Measurements from ENCODE around the gene SESTD1. TPM values are rescaled to one million over a fixed set of nuclear protein-coding genes. Genes with fewer than 3 reads are reported as not detected.
"Not testable (repeated sequence)": the region's sequence is repeated elsewhere in the genome, so short reads cannot be mapped to it uniquely, and the experiment has no call there.

SESTD1 gene
- total and polyA plus RNA-seq, 2 experiments from 2014 or later = 12.6 to 21.6 TPM

DNA sequence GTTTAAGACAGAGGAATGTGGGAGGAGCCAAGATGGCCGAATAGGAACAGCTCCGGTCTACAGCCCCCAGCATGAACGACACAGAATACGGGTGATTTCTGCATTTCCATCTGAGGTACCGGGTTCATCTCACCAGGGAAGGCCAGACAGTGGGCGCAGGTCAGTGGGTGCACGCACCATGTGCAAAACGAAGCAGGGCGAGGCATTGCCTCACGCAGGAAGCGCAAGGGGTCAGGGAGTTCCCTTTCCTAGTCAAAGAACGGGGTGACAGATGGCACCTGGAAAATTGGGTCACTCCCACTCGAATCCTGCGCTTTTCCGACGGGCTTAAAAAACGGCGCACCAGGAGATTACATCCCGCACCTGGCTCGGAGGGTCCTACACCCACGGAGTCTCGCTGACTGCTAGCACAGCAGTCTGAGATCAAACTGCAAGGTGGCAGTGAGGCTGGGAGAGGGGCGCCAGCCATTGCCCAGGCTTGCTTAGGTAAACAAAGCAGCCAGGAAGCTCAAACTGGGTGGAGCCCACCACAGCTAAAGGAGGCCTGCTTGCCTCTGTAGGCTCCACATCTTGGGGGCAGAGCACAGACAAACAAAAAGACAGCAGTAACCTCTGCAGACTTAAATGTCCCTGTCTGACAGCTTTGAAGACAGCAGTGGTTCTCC is 68.6 kb downstream of the SESTD1 start:
- not testable (repeated sequence) for H3K27ac Mint-ChIP-seq; H3K4me1 Mint-ChIP-seq; H3K4me2 ChIP-seq; H3F3A ChIP-seq (replicated peaks; ENCODE audit: low read depth); H3K4me1 ChIP-seq (ENCODE audit: insufficient read depth); H3K4me3 ChIP-seq; H3K27me3 ChIP-seq (ENCODE audit: insufficient read depth); DNase-seq (ENCODE audit: low spot score); H3K4me3 Mint-ChIP-seq; H4K20me1 ChIP-seq (replicated peaks; ENCODE audit: insufficient read depth); ATAC-seq; H3K27me3 Mint-ChIP-seq (ENCODE audit: insufficient read depth, low read depth, poor library complexity); H3K36me3 ChIP-seq (ENCODE audit: insufficient read depth); H2AFZ ChIP-seq; H3K27ac ChIP-seq (ENCODE audit: low read depth)
- Histone ChIP-seq H3K9me2 (ENCODE audit: insufficient read depth) (peaks cover 14% of the 10 kb centered on the region; the same call in 1 of the 2 replicates), H3K79me2 (replicated peaks; ENCODE audit: insufficient read depth) (peaks cover 59% of the 10 kb centered on the region)
- H3K9me3 Mint-ChIP-seq = peaks cover 59% of the 10 kb centered on the region
- H3K36me3 Mint-ChIP-seq (ENCODE audit: low read depth) = peaks cover 67% of the 10 kb centered on the region

- Histone ChIP-seq H3K4me2 (no peak overlapping the region), H3K36me3 (ENCODE audit: insufficient read depth) (peaks cover 4% of the 10 kb centered on the region), H2AFZ (no peak overlapping the region), H3K9me2 (ENCODE audit: insufficient read depth) (peaks cover 14% of the 10 kb centered on the region; the same call in 1 of the 2 replicates), H3K4me1 (ENCODE audit: insufficient read depth) (no peaks in the 10 kb centered on the region), H3F3A (replicated peaks; ENCODE audit: low read depth) (no peaks in the 10 kb centered on the region), H3K4me3 (no peak overlapping the region), H3K27ac (ENCODE audit: low read depth) (no peak overlapping the region), H3K79me2 (replicated peaks; ENCODE audit: insufficient read depth) (peaks cover 55% of the 10 kb centered on the region), H4K20me1 (replicated peaks; ENCODE audit: insufficient read depth) (no peaks in the 10 kb centered on the region), H3K27me3 (ENCODE audit: insufficient read depth) (no peaks in the 10 kb centered on the region)
- DNase-seq (ENCODE audit: low spot score) (no peak), ATAC-seq (no peak)
- Mint-ChIP-seq H3K27ac (no peak overlapping the region), H3K27me3 (ENCODE audit: insufficient read depth, low read depth, poor library complexity) (peaks cover 2% of the 10 kb centered on the region), H3K36me3 (ENCODE audit: low read depth) (peaks cover 70% of the 10 kb centered on the region), H3K9me3 (peaks cover 56% of the 10 kb centered on the region), H3K4me1 (peaks cover 3% of the 10 kb centered on the region; the same call in 1 of the 3 replicates), H3K4me3 (no peak overlapping the region)
- TF ChIP-seq NANOG (IDR thresholded peaks at IDR 0.05; ENCODE audit: borderline replicate concordance) = no peak
- no peak for TF ChIP-seq CREB1 (CRISPR knock-in tag; IDR thresholded peaks at IDR 0.05; ENCODE audit: low read depth)
- TF ChIP-seq STAT1 (IDR thresholded peaks at IDR 0.05; ENCODE audit: unreplicated experiment) = no peak
- TF ChIP-seq POLR2AphosphoS5 (IDR thresholded peaks at IDR 0.05; ENCODE audit: low read depth) = no peak
- TF ChIP-seq ZNF114 (CRISPR knock-in tag; IDR thresholded peaks at IDR 0.05) = no peak
- TF ChIP-seq EZH2phosphoT487 (IDR thresholded peaks at IDR 0.05; ENCODE audit: unreplicated experiment) = no peak
- TF ChIP-seq REST (IDR thresholded peaks at IDR 0.05; ENCODE audit: unreplicated experiment) = no peak
- TF ChIP-seq, protein P1, sequence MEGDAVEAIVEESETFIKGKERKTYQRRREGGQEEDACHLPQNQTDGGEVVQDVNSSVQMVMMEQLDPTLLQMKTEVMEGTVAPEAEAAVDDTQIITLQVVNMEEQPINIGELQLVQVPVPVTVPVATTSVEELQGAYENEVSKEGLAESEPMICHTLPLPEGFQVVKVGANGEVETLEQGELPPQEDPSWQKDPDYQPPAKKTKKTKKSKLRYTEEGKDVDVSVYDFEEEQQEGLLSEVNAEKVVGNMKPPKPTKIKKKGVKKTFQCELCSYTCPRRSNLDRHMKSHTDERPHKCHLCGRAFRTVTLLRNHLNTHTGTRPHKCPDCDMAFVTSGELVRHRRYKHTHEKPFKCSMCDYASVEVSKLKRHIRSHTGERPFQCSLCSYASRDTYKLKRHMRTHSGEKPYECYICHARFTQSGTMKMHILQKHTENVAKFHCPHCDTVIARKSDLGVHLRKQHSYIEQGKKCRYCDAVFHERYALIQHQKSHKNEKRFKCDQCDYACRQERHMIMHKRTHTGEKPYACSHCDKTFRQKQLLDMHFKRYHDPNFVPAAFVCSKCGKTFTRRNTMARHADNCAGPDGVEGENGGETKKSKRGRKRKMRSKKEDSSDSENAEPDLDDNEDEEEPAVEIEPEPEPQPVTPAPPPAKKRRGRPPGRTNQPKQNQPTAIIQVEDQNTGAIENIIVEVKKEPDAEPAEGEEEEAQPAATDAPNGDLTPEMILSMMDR (conservative IDR thresholded peaks at IDR 0.05; ENCODE audit: low read depth in 2 of 2) = no peak
- no peak for TF ChIP-seq JUNB (IDR thresholded peaks at IDR 0.05; ENCODE audit: unreplicated experiment)
- TF ChIP-seq EZH2 (IDR thresholded peaks at IDR 0.05; ENCODE audit: low read depth, unreplicated experiment) = no peak
- TF ChIP-seq ZNF331 (CRISPR knock-in tag; IDR thresholded peaks at IDR 0.05; ENCODE audit: low read depth) = no peak
Observed at GRCh38 chr2:179195141-179195540, 69.5 kb downstream of the SESTD1 start.
